ENCODE results near the gene MRPL19. TPM values are rescaled to one million over a fixed set of nuclear protein-coding genes. Genes with fewer than 3 reads are reported as not detected.

The MRPL19 gene
- total RNA-seq, 1 experiment from 2014 or later, result 65.3 TPM

GRCh38 chr2:75598589-75599155 lies 47.9 kb upstream of the MRPL19 start:
- no peaks in the 10 kb centered on the region for H3K36me3 ChIP-seq (ENCODE audit: control insufficient read depth in 1 of 2, insufficient read depth in 2 of 2, low read length in 2 of 2)
- CTCF ChIA-PET, result no interaction called here
- H3K4me3 ChIP-seq (replicated peaks in 1 of 2; ENCODE audit: low read depth in 1 of 2, low read length in 2 of 2), result no peak overlapping the region
- no peak overlapping the region for H3K27ac ChIP-seq (ENCODE audit: low read depth, low read length)
- H3K9me2 ChIP-seq (ENCODE audit: insufficient read depth), result no peaks in the 10 kb centered on the region
- 0 out of 2 replicates have a peak, but pooled peaks cover 3% of the 10 kb centered on the region for H3K27me3 ChIP-seq (ENCODE audit: insufficient read depth, low read length)
- H3K9me3 ChIP-seq (ENCODE audit: control insufficient read depth in 1 of 2, insufficient read depth in 1 of 2, low read depth in 1 of 2, low read length in 2 of 2), result no peaks in the 10 kb centered on the region
- POLR2A ChIA-PET, result no interaction called here
- ATAC-seq (no peak), DNase-seq (ENCODE audit: low read depth, low spot score) (no peak)
- no peak for TF ChIP-seq SRF (IDR thresholded peaks at IDR 0.05; ENCODE audit: low read depth)
- no peak for TF ChIP-seq POLR2A (IDR thresholded peaks at IDR 0.05; ENCODE audit: borderline replicate concordance, extremely low read depth, insufficient read depth, insufficient read length)
- no peak for TF ChIP-seq ATF3 (IDR thresholded peaks at IDR 0.05)
- no peak for TF ChIP-seq CTCF (IDR thresholded peaks at IDR 0.05 in 2 of 3, conservative IDR thresholded peaks at IDR 0.05 in 1 of 3; ENCODE audit: borderline replicate concordance in 1 of 3, insufficient read depth in 1 of 3, low read depth in 2 of 3, low read length in 2 of 3)
- TF ChIP-seq ZBTB33 (IDR thresholded peaks at IDR 0.05; ENCODE audit: extremely low read depth, insufficient replicate concordance, low read length), result no peak
- TF ChIP-seq EZH2 (IDR thresholded peaks at IDR 0.05), result no peak
- TF ChIP-seq FOSL1 (IDR thresholded peaks at IDR 0.05; ENCODE audit: low read depth), result no peak
- TF ChIP-seq REST (IDR thresholded peaks at IDR 0.05; ENCODE audit: low read depth), result no peak
- no peak for TF ChIP-seq EZH2phosphoT487 (IDR thresholded peaks at IDR 0.05; ENCODE audit: borderline replicate concordance)
- no peak for TF ChIP-seq JUND (IDR thresholded peaks at IDR 0.05)
- TF ChIP-seq YY1 (IDR thresholded peaks at IDR 0.05; ENCODE audit: extremely low read depth, insufficient replicate concordance, low read depth, low read length), result no peak
- TF ChIP-seq EGR1 (IDR thresholded peaks at IDR 0.05; ENCODE audit: low read depth), result no peak
- TF ChIP-seq TCF7L2 (IDR thresholded peaks at IDR 0.05; ENCODE audit: borderline replicate concordance, extremely low read depth, insufficient read depth, insufficient read length), result no peak
- TF ChIP-seq ELF1 (IDR thresholded peaks at IDR 0.05; ENCODE audit: borderline replicate concordance, low read depth), result no peak
- TF ChIP-seq POLR2AphosphoS5 (IDR thresholded peaks at IDR 0.05; ENCODE audit: low read depth, low read length), result no peak
- TF ChIP-seq MAX (IDR thresholded peaks at IDR 0.05), result no peak
- no peak for TF ChIP-seq RAD21 (IDR thresholded peaks at IDR 0.05; ENCODE audit: low read depth)
- TF ChIP-seq CBX3 (IDR thresholded peaks at IDR 0.05; ENCODE audit: low read depth), result no peak
- BruUV-seq (replicated peaks), result no TSS peak
- intact Hi-C loops (cut with micrococcal nuclease), result no loop called here
- no peak overlapping the region for H3K9ac ChIP-seq (ENCODE audit: low read length)
- peaks cover 4 to 11% of the 10 kb centered on the region in 2 experiments; a peak in 2 of 4 replicates for H3K4me1 ChIP-seq (ENCODE audit: control insufficient read depth in 1 of 2, insufficient read depth in 2 of 2, low read length in 2 of 2)
- RAD21 ChIA-PET (ENCODE audit: low non-redundant PET in 1 of 2, low total read pairs in 2 of 2, uncharacterized antibody in 2 of 2, unreplicated experiment in 2 of 2), result no interaction called here
- H2AFZ ChIP-seq (ENCODE audit: low read depth, low read length, poor library complexity, severe bottlenecking), result no peak overlapping the region
- no peaks in the 10 kb centered on the region for H3K79me2 ChIP-seq (ENCODE audit: insufficient read depth, low read length)
- no peaks in the 10 kb centered on the region for H4K20me1 ChIP-seq (ENCODE audit: insufficient read depth)
- no peak overlapping the region for H3K4me2 ChIP-seq (ENCODE audit: low read length)

Measured in HCT116 (cell line).